ENCODE measurements around the gene HAUS5. TPM values are rescaled to one million over a fixed set of nuclear protein-coding genes. Genes with fewer than 3 reads are reported as not detected.

The HAUS5 gene
- total and polyA plus RNA-seq, 2 of the 8 experiments (the other 6 are each of a cell fraction or from before 2014, with no cell fraction given) = 13.8 to 25.7 TPM

GRCh38 chr19:35623327-35624010 lies 10.9 kb downstream of the HAUS5 start (continued):
- TF ChIP-seq, protein P1, sequence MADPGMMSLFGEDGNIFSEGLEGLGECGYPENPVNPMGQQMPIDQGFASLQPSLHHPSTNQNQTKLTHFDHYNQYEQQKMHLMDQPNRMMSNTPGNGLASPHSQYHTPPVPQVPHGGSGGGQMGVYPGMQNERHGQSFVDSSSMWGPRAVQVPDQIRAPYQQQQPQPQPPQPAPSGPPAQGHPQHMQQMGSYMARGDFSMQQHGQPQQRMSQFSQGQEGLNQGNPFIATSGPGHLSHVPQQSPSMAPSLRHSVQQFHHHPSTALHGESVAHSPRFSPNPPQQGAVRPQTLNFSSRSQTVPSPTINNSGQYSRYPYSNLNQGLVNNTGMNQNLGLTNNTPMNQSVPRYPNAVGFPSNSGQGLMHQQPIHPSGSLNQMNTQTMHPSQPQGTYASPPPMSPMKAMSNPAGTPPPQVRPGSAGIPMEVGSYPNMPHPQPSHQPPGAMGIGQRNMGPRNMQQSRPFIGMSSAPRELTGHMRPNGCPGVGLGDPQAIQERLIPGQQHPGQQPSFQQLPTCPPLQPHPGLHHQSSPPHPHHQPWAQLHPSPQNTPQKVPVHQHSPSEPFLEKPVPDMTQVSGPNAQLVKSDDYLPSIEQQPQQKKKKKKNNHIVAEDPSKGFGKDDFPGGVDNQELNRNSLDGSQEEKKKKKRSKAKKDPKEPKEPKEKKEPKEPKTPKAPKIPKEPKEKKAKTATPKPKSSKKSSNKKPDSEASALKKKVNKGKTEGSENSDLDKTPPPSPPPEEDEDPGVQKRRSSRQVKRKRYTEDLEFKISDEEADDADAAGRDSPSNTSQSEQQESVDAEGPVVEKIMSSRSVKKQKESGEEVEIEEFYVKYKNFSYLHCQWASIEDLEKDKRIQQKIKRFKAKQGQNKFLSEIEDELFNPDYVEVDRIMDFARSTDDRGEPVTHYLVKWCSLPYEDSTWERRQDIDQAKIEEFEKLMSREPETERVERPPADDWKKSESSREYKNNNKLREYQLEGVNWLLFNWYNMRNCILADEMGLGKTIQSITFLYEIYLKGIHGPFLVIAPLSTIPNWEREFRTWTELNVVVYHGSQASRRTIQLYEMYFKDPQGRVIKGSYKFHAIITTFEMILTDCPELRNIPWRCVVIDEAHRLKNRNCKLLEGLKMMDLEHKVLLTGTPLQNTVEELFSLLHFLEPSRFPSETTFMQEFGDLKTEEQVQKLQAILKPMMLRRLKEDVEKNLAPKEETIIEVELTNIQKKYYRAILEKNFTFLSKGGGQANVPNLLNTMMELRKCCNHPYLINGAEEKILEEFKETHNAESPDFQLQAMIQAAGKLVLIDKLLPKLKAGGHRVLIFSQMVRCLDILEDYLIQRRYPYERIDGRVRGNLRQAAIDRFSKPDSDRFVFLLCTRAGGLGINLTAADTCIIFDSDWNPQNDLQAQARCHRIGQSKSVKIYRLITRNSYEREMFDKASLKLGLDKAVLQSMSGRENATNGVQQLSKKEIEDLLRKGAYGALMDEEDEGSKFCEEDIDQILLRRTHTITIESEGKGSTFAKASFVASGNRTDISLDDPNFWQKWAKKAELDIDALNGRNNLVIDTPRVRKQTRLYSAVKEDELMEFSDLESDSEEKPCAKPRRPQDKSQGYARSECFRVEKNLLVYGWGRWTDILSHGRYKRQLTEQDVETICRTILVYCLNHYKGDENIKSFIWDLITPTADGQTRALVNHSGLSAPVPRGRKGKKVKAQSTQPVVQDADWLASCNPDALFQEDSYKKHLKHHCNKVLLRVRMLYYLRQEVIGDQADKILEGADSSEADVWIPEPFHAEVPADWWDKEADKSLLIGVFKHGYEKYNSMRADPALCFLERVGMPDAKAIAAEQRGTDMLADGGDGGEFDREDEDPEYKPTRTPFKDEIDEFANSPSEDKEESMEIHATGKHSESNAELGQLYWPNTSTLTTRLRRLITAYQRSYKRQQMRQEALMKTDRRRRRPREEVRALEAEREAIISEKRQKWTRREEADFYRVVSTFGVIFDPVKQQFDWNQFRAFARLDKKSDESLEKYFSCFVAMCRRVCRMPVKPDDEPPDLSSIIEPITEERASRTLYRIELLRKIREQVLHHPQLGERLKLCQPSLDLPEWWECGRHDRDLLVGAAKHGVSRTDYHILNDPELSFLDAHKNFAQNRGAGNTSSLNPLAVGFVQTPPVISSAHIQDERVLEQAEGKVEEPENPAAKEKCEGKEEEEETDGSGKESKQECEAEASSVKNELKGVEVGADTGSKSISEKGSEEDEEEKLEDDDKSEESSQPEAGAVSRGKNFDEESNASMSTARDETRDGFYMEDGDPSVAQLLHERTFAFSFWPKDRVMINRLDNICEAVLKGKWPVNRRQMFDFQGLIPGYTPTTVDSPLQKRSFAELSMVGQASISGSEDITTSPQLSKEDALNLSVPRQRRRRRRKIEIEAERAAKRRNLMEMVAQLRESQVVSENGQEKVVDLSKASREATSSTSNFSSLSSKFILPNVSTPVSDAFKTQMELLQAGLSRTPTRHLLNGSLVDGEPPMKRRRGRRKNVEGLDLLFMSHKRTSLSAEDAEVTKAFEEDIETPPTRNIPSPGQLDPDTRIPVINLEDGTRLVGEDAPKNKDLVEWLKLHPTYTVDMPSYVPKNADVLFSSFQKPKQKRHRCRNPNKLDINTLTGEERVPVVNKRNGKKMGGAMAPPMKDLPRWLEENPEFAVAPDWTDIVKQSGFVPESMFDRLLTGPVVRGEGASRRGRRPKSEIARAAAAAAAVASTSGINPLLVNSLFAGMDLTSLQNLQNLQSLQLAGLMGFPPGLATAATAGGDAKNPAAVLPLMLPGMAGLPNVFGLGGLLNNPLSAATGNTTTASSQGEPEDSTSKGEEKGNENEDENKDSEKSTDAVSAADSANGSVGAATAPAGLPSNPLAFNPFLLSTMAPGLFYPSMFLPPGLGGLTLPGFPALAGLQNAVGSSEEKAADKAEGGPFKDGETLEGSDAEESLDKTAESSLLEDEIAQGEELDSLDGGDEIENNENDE (IDR thresholded peaks at IDR 0.05; ENCODE audit: insufficient replicate concordance, low read length) = no peak
- TF ChIP-seq KDM4A (IDR thresholded peaks at IDR 0.05; ENCODE audit: low read depth, low read length, severe bottlenecking) = no peak
- TF ChIP-seq CTBP2 (IDR thresholded peaks at IDR 0.05; ENCODE audit: borderline replicate concordance, insufficient read depth, insufficient read length, low read length) = no peak
- no peak for TF ChIP-seq TBP (IDR thresholded peaks at IDR 0.05; ENCODE audit: low read depth, low read length)
- TF ChIP-seq BCL11A (IDR thresholded peaks at IDR 0.05; ENCODE audit: low read depth in 2 of 2, low read length in 2 of 2) = no peak
- no peak for TF ChIP-seq RXRA (IDR thresholded peaks at IDR 0.05; ENCODE audit: insufficient read depth, low read depth, low read length)
